Central memory CD8-positive, alpha-beta T cell (primary cell): ENCODE measurements around the gene OR5D18.
"Not testable (repeated sequence)": the region's sequence is repeated elsewhere in the genome, so short reads cannot be mapped to it uniquely, and the experiment has no call there.

ENCODE experiments used
- ATAC-seq: fragments of 150-1000 bp; cut with Tn5 transposase; replicated peaks from 2 replicates; pipeline ENCODE4 v1.10.0; 2022; ENCODE audit warnings: mild to moderate bottlenecking, moderate FRiP score, moderate number of reproducible peaks; ENCODE audit not compliant: poor library complexity, severe bottlenecking; ENCODE audit errors: extremely low read depth
- DNase-seq, 2 donors: peaks; one replicate each; pipeline ENCODE4 v3.0.0; 2021; ENCODE audit warnings: low spot score in 2 of 2
- H3K27ac Mint-ChIP-seq: one replicate; pipeline ENCODE4 v1.8.0; 2022; ENCODE audit warnings: low read depth, mild to moderate bottlenecking, moderate library complexity, mixed read lengths
- H3K27me3 Mint-ChIP-seq: one replicate; pipeline ENCODE4 v1.8.0; 2022; ENCODE audit warnings: mixed read lengths
- H3K36me3 Mint-ChIP-seq: one replicate; pipeline ENCODE4 v1.8.0; 2022; ENCODE audit warnings: mild to moderate bottlenecking, moderate library complexity, mixed read lengths; ENCODE audit not compliant: insufficient read depth
- H3K4me1 Mint-ChIP-seq: one replicate; pipeline ENCODE4 v1.8.0; 2022; ENCODE audit warnings: mixed read lengths
- H3K4me3 Mint-ChIP-seq: one replicate; pipeline ENCODE4 v1.8.0; 2022; ENCODE audit warnings: mild to moderate bottlenecking, moderate library complexity, mixed read lengths
- H3K9me3 Mint-ChIP-seq: one replicate; pipeline ENCODE4 v1.8.0; 2022; ENCODE audit warnings: mixed read lengths

Gene OR5D18

GRCh38 chr11:55867354-55867753 is 47.9 kb downstream of the OR5D18 start:
- peaks cover 11% of the 10 kb centered on the region for H3K9me3 Mint-ChIP-seq
- DNase-seq, H3K36me3 Mint-ChIP-seq, H3K4me3 Mint-ChIP-seq, H3K4me1 Mint-ChIP-seq, H3K27me3 Mint-ChIP-seq, H3K27ac Mint-ChIP-seq, ATAC-seq: not testable (repeated sequence)
